Caki2 (cell line): ENCODE results near the gene CCL1. TPM values are rescaled to one million over a fixed set of nuclear protein-coding genes. Genes with fewer than 3 reads are reported as not detected.

ENCODE experiments used
- DNase-seq: peaks from one replicate; pipeline ENCODE4 v3.0.0-alpha.2; 2015; ENCODE audit warnings: low read depth
- in situ Hi-C: cut with HindIII; loops from 2 replicates; pipeline ENCODE4 v1.10.0; 2016; ENCODE audit warnings: low sequenced_read_pairs, low pct_unique_long_range_greater_than_20kb, mixed read lengths
- total RNA-seq: library from RNA; depleted of rRNA; stranded (reverse); fragments of >200 nt; shearing (Covaris generic); gene quantifications from 2 replicates; pipeline ENCODE4 v1.2.3, GENCODE V29; 2014; ENCODE audit warnings: low replicate concordance

Gene CCL1
- total RNA-seq, 1 experiment from 2014 or later: not detected

- in situ Hi-C loops: no loop called here
- DNase-seq: no peak
Measured at GRCh38 chr17:34386343-34386696, 23.3 kb upstream of the CCL1 start.

- in situ Hi-C loops: no loop called here
- no peak for DNase-seq
Measured at GRCh38 chr17:34384822-34385605, 22.0 kb upstream of the CCL1 start.

GRCh38 chr17:34384271-34384670 is 21.2 kb upstream of the CCL1 start:
- no peak for DNase-seq
- in situ Hi-C loops: no loop called here

- no peak for DNase-seq
- in situ Hi-C loops: no loop called here
Measured at GRCh38 chr17:34383216-34383615, 20.2 kb upstream of the CCL1 start.

- in situ Hi-C loops: no loop called here
- no peak for DNase-seq
Measured at GRCh38 chr17:34382621-34383124, 19.6 kb upstream of the CCL1 start.

- no peak for DNase-seq
- in situ Hi-C loops: no loop called here
Measured at GRCh38 chr17:34379868-34380267, 16.8 kb upstream of the CCL1 start.

GRCh38 chr17:34378664-34379101 is 15.7 kb upstream of the CCL1 start:
- in situ Hi-C loops: no loop called here
- DNase-seq: no peak

- in situ Hi-C loops: no loop called here
- DNase-seq: no peak
Measured at GRCh38 chr17:34377078-34377823, 14.2 kb upstream of the CCL1 start.

GRCh38 chr17:34375426-34375997 is 12.5 kb upstream of the CCL1 start:
- no peak for DNase-seq
- in situ Hi-C loops: no loop called here

- no peak for DNase-seq
- in situ Hi-C loops: no loop called here
Measured at GRCh38 chr17:34374457-34374856, 11.4 kb upstream of the CCL1 start.

GRCh38 chr17:34371405-34372100 is 8.5 kb upstream of the CCL1 start:
- in situ Hi-C loops: no loop called here
- DNase-seq: no peak

GRCh38 chr17:34370997-34371395 is 8.0 kb upstream of the CCL1 start:
- no peak for DNase-seq
- in situ Hi-C loops: no loop called here

GRCh38 chr17:34370376-34370996 is 7.5 kb upstream of the CCL1 start:
- in situ Hi-C loops: no loop called here

GRCh38 chr17:34369571-34369970 is 6.5 kb upstream of the CCL1 start:
- in situ Hi-C loops: no loop called here

More at GRCh38 chr17:34370376-34370996, 7.5 kb upstream of the CCL1 start:
- no peak for DNase-seq

GRCh38 chr17:34368946-34369500 is 6.0 kb upstream of the CCL1 start:
- in situ Hi-C loops: no loop called here
- DNase-seq: no peak

More at GRCh38 chr17:34369571-34369970, 6.5 kb upstream of the CCL1 start:
- DNase-seq: no peak

- DNase-seq: no peak
- in situ Hi-C loops: no loop called here
Measured at GRCh38 chr17:34368196-34368945, 5.3 kb upstream of the CCL1 start.

- DNase-seq: no peak
- in situ Hi-C loops: no loop called here
Measured at GRCh38 chr17:34367486-34368195, 4.6 kb upstream of the CCL1 start.
